Mucosa of rectum (tissue), 2 donors: Measurements from ENCODE around the gene ZBTB6.

Experiments used
- H3K27ac ChIP-seq, 2 donors: one replicate each; pipeline ENCODE4 v1.7.0; 2013; ENCODE audit warnings: inconsistent platforms in 2 of 2, low read depth in 2 of 2, low read length in 2 of 2
- H3K27me3 ChIP-seq, 2 donors: one replicate each; pipeline ENCODE4 v1.7.0; 2013; ENCODE audit warnings: low read length in 2 of 2; ENCODE audit not compliant: control insufficient read depth in 2 of 2, insufficient read depth in 2 of 2
- H3K36me3 ChIP-seq, 2 donors: one replicate each; pipeline ENCODE4 v1.7.0; 2013; ENCODE audit warnings: low read length in 2 of 2; ENCODE audit not compliant: control insufficient read depth in 2 of 2, insufficient read depth in 2 of 2
- H3K4me1 ChIP-seq, 2 donors: one replicate each; pipeline ENCODE4 v1.7.0; 2013; ENCODE audit warnings: low read length in 2 of 2, mild to moderate bottlenecking in 1 of 2; ENCODE audit not compliant: control insufficient read depth in 2 of 2, insufficient read depth in 2 of 2
- H3K4me3 ChIP-seq, 2 donors: one replicate each; pipeline ENCODE4 v1.7.0; 2013; ENCODE audit warnings: low read length in 2 of 2
- H3K9ac ChIP-seq, 2 donors: one replicate each; pipeline ENCODE4 v1.7.0; 2013; ENCODE audit warnings: low read length in 2 of 2, low read depth in 1 of 2, mild to moderate bottlenecking in 1 of 2
- H3K9me3 ChIP-seq, 2 donors: one replicate each; pipeline ENCODE4 v1.7.0; 2013; ENCODE audit warnings: low read length in 2 of 2; ENCODE audit not compliant: control insufficient read depth in 2 of 2
- donor health status: healthy.
- donor health status: Normal muscosa, but diverticular disease.

The ZBTB6 gene

GRCh38 chr9:122944960-122945888 lies 32.1 kb upstream of the ZBTB6 start:
- H3K9ac ChIP-seq = no peak overlapping the region
- peak overlapping the region; percentile 18 to 46 for H3K27ac ChIP-seq
- H3K4me3 ChIP-seq = no peak overlapping the region
- H3K36me3 ChIP-seq = no peaks in the 10 kb centered on the region
- H3K4me1 ChIP-seq = peaks cover 20 to 34% of the 10 kb centered on the region in 2 donors
- H3K9me3 ChIP-seq = no peaks in the 10 kb centered on the region
- H3K27me3 ChIP-seq = no peaks in the 10 kb centered on the region

GRCh38 chr9:122941582-122942234 lies 28.6 kb upstream of the ZBTB6 start:
- H3K4me3 ChIP-seq = peak overlapping the region; percentile 87 to 91
- peaks cover 5% of the 10 kb centered on the region in 2 donors for H3K36me3 ChIP-seq
- H3K27me3 ChIP-seq = no peaks in the 10 kb centered on the region
- H3K27ac ChIP-seq = peak overlapping the region; percentile 88 to 90
- H3K9me3 ChIP-seq = no peaks in the 10 kb centered on the region
- H3K4me1 ChIP-seq = peaks cover 19 to 24% of the 10 kb centered on the region in 2 donors
- peak overlapping the region; percentile 85 to 87 for H3K9ac ChIP-seq

GRCh38 chr9:122940749-122941581 lies 27.8 kb upstream of the ZBTB6 start, which contains the start of gene RABGAP1:
RABGAP1 (plus strand) TSS chr9:122941020; CDS start chr9:122957060, 16,040 bp downstream.
- peak within 1 kb of the TSS; percentile 88 to 90 for H3K27ac ChIP-seq
- H3K4me1 ChIP-seq = peaks cover 17 to 20% of the 10 kb centered on the region in 2 donors
- H3K9me3 ChIP-seq = no peaks in the 10 kb centered on the region
- H3K4me3 ChIP-seq = peak within 1 kb of the TSS; percentile 87 to 91
- peaks cover 8 to 11% of the 10 kb centered on the region in 2 donors for H3K36me3 ChIP-seq
- peak within 1 kb of the TSS; percentile 85 to 87 for H3K9ac ChIP-seq
- H3K27me3 ChIP-seq = no peaks in the 10 kb centered on the region

GRCh38 chr9:122940454-122940748 lies 27.3 kb upstream of the ZBTB6 start:
- peak overlapping the region; percentile 62 to 87 for H3K4me3 ChIP-seq

GRCh38 chr9:122939601-122940000 lies 26.5 kb upstream of the ZBTB6 start:
- H3K36me3 ChIP-seq = peaks cover 8 to 11% of the 10 kb centered on the region in 2 donors
- no peak overlapping the region for H3K9ac ChIP-seq
- no peak overlapping the region for H3K4me3 ChIP-seq
- H3K27me3 ChIP-seq = no peaks in the 10 kb centered on the region
- no peak overlapping the region for H3K27ac ChIP-seq
- H3K9me3 ChIP-seq = no peaks in the 10 kb centered on the region
- peaks cover 12 to 17% of the 10 kb centered on the region in 2 donors for H3K4me1 ChIP-seq

More at GRCh38 chr9:122940454-122940748, 27.3 kb upstream of the ZBTB6 start:
- Histone ChIP-seq H3K27ac (peak overlapping the region; percentile 43 to 73), H3K36me3 (peaks cover 8 to 11% of the 10 kb centered on the region in 2 donors), H3K4me1 (peaks cover 14 to 17% of the 10 kb centered on the region in 2 donors), H3K9me3 (no peaks in the 10 kb centered on the region), H3K27me3 (no peaks in the 10 kb centered on the region), H3K9ac (peak overlapping the region in 1 of 2 donors; percentile 65)

GRCh38 chr9:122936883-122937282 lies 23.8 kb upstream of the ZBTB6 start:
- Histone ChIP-seq H3K9me3 (no peaks in the 10 kb centered on the region), H3K4me1 (peaks cover 15 to 17% of the 10 kb centered on the region in 2 donors), H3K4me3 (no peak overlapping the region), H3K27me3 (no peaks in the 10 kb centered on the region), H3K9ac (no peak overlapping the region), H3K36me3 (peaks cover 8 to 11% of the 10 kb centered on the region in 2 donors), H3K27ac (no peak overlapping the region)

GRCh38 chr9:122936464-122936863 lies 23.3 kb upstream of the ZBTB6 start:
- H3K27me3 ChIP-seq = no peaks in the 10 kb centered on the region
- H3K4me3 ChIP-seq = no peak overlapping the region
- H3K9ac ChIP-seq = no peak overlapping the region
- H3K27ac ChIP-seq = no peak overlapping the region
- H3K9me3 ChIP-seq = no peaks in the 10 kb centered on the region
- H3K4me1 ChIP-seq = peaks cover 11 to 13% of the 10 kb centered on the region in 2 donors
- peaks cover 8 to 11% of the 10 kb centered on the region in 2 donors for H3K36me3 ChIP-seq

GRCh38 chr9:122931226-122932121 lies 18.4 kb upstream of the ZBTB6 start, which contains the start of gene ZBTB26:
ZBTB26 (minus strand) TSS chr9:122931512; CDS start chr9:122919934, 11,578 bp downstream.
- peak within 1 kb of the TSS; percentile 69 to 85 for H3K9ac ChIP-seq
- H3K27me3 ChIP-seq = no peaks in the 10 kb centered on the region
- peaks cover 7 to 12% of the 10 kb centered on the region in 2 donors for H3K4me1 ChIP-seq
- H3K27ac ChIP-seq = peak within 1 kb of the TSS; percentile 59 to 70
- H3K4me3 ChIP-seq = peak within 1 kb of the TSS; percentile 76 to 93
- no peaks in the 10 kb centered on the region for H3K9me3 ChIP-seq
- H3K36me3 ChIP-seq = peaks cover 2 to 4% of the 10 kb centered on the region in 2 donors
